DOHH2 (cell line): ENCODE measurements around the gene RNF13.

ENCODE experiments used
- H3F3A ChIP-seq: fragments of 200-600 bp; sonication (generic), shearing (Covaris generic); 2 replicates; pipeline ENCODE4 v1.6.0; 2016; ENCODE audit warnings: antibody characterized with exemption, mild to moderate bottlenecking; ENCODE audit not compliant: control insufficient read depth, insufficient read depth
- H3K27ac ChIP-seq: fragments of 200-600 bp; sonication (generic); 2 replicates; pipeline ENCODE4 v1.5.1; 2014; ENCODE audit warnings: low read depth, mild to moderate bottlenecking, low read length, moderate library complexity
- H3K27me3 ChIP-seq: fragments of 200-600 bp; sonication (generic); 2 replicates; pipeline ENCODE4 v1.6.1; 2014; ENCODE audit warnings: mild to moderate bottlenecking, low read length, mixed read lengths; ENCODE audit not compliant: control insufficient read depth
- H3K36me3 ChIP-seq: fragments of 200-600 bp; sonication (generic); 2 replicates; pipeline ENCODE4 v1.6.1; 2014; ENCODE audit warnings: mild to moderate bottlenecking, low read length, moderate library complexity, mixed read lengths; ENCODE audit not compliant: control insufficient read depth
- H3K4me1 ChIP-seq: fragments of 200-600 bp; sonication (generic); 2 replicates; pipeline ENCODE4 v1.6.1; 2014; ENCODE audit warnings: mild to moderate bottlenecking, low read length, mixed read lengths; ENCODE audit not compliant: control insufficient read depth
- H3K4me2 ChIP-seq: fragments of 200-600 bp; sonication (generic); 2 replicates; pipeline ENCODE4 v1.6.0; 2014; ENCODE audit warnings: mild to moderate bottlenecking, low read length, moderate library complexity
- H3K4me3 ChIP-seq: fragments of 200-600 bp; sonication (generic); 2 replicates; pipeline ENCODE4 v1.5.1; 2014; ENCODE audit warnings: mild to moderate bottlenecking, low read length, mixed read lengths
- H3K79me2 ChIP-seq: fragments of 200-600 bp; sonication (generic); 2 replicates; pipeline ENCODE4 v1.6.1; 2014; ENCODE audit warnings: mild to moderate bottlenecking, low read length, mixed read lengths; ENCODE audit not compliant: control insufficient read depth
- H3K9me2 ChIP-seq: fragments of 200-600 bp; sonication (generic); replicated peaks from 2 replicates; pipeline ENCODE4 v1.6.1; 2014; ENCODE audit warnings: mild to moderate bottlenecking, low read length, mixed read lengths; ENCODE audit not compliant: control insufficient read depth
- H3K9me3 ChIP-seq: fragments of 200-600 bp; sonication (generic); 2 replicates; pipeline ENCODE4 v1.6.1; 2014; ENCODE audit warnings: antibody characterized with exemption, low read length, mixed read lengths; ENCODE audit not compliant: control insufficient read depth, insufficient read depth
- H4K20me1 ChIP-seq: fragments of 200-600 bp; sonication (generic); 2 replicates; pipeline ENCODE4 v1.6.0; 2014; ENCODE audit warnings: low read depth, mild to moderate bottlenecking, antibody characterized with exemption, low read length, moderate library complexity; ENCODE audit not compliant: control insufficient read depth, insufficient read depth
- EZH2phosphoT487 ChIP-seq: fragments of 200-600 bp; sonication (generic); IDR thresholded peaks from 2 replicates; pipeline ENCODE4 v1.6.1; 2017; ENCODE audit warnings: borderline replicate concordance, mild to moderate bottlenecking, antibody characterized with exemption, low read length, moderate library complexity, mixed read lengths
- TF ChIP-seq, protein P1 (sequence below): fragments of 200-600 bp; sonication (generic); IDR thresholded peaks from one replicate; pipeline ENCODE4 v1.5.1; 2014; ENCODE audit warnings: antibody characterized with exemption, mild to moderate bottlenecking, low read depth, low read length; ENCODE audit not compliant: poor library complexity, severe bottlenecking

Gene RNF13

GRCh38 chr3:149872589-149872988, 59.6 kb downstream of the RNF13 start:
- H3K79me2 ChIP-seq: peaks cover 7% of the 10 kb centered on the region
- peaks cover 3% of the 10 kb centered on the region; the same call in 1 of the 2 replicates for H3K36me3 ChIP-seq
- H3K27ac ChIP-seq: no peak overlapping the region
- no peak overlapping the region for H3K4me2 ChIP-seq
- H3K27me3 ChIP-seq: no peaks in the 10 kb centered on the region
- no peaks in the 10 kb centered on the region for H3K9me3 ChIP-seq
- H4K20me1 ChIP-seq: no peaks in the 10 kb centered on the region
- H3K4me3 ChIP-seq: no peak overlapping the region
- no peaks in the 10 kb centered on the region for H3K4me1 ChIP-seq
- H3F3A ChIP-seq: no peaks in the 10 kb centered on the region
- H3K9me2 ChIP-seq: no peaks in the 10 kb centered on the region
- TF ChIP-seq, protein P1, sequence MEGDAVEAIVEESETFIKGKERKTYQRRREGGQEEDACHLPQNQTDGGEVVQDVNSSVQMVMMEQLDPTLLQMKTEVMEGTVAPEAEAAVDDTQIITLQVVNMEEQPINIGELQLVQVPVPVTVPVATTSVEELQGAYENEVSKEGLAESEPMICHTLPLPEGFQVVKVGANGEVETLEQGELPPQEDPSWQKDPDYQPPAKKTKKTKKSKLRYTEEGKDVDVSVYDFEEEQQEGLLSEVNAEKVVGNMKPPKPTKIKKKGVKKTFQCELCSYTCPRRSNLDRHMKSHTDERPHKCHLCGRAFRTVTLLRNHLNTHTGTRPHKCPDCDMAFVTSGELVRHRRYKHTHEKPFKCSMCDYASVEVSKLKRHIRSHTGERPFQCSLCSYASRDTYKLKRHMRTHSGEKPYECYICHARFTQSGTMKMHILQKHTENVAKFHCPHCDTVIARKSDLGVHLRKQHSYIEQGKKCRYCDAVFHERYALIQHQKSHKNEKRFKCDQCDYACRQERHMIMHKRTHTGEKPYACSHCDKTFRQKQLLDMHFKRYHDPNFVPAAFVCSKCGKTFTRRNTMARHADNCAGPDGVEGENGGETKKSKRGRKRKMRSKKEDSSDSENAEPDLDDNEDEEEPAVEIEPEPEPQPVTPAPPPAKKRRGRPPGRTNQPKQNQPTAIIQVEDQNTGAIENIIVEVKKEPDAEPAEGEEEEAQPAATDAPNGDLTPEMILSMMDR: no peak
- no peak for TF ChIP-seq EZH2phosphoT487

- Histone ChIP-seq H3K4me1 (no peaks in the 10 kb centered on the region), H3K4me2 (no peak overlapping the region), H3K36me3 (peaks cover 3% of the 10 kb centered on the region; the same call in 1 of the 2 replicates), H4K20me1 (no peaks in the 10 kb centered on the region), H3K79me2 (no peaks in the 10 kb centered on the region), H3K4me3 (no peak overlapping the region), H3K27ac (no peak overlapping the region), H3K9me2 (no peaks in the 10 kb centered on the region), H3K9me3 (no peaks in the 10 kb centered on the region), H3F3A (no peaks in the 10 kb centered on the region), H3K27me3 (no peaks in the 10 kb centered on the region)
- no peak for TF ChIP-seq EZH2phosphoT487
- TF ChIP-seq, protein P1: no peak
Observed at GRCh38 chr3:149877668-149878067, 64.7 kb downstream of the RNF13 start.

- H3F3A ChIP-seq: no peaks in the 10 kb centered on the region
- no peaks in the 10 kb centered on the region for H3K9me2 ChIP-seq
- no peaks in the 10 kb centered on the region for H4K20me1 ChIP-seq
- H3K4me2 ChIP-seq: no peak overlapping the region
- H3K27ac ChIP-seq: no peak overlapping the region
- H3K27me3 ChIP-seq: no peaks in the 10 kb centered on the region
- no peak for TF ChIP-seq EZH2phosphoT487
- TF ChIP-seq, protein P1: peak; percentile 60
- H3K9me3 ChIP-seq: no peaks in the 10 kb centered on the region
- H3K36me3 ChIP-seq: no peaks in the 10 kb centered on the region
- no peak overlapping the region for H3K4me3 ChIP-seq
- H3K79me2 ChIP-seq: no peaks in the 10 kb centered on the region
- H3K4me1 ChIP-seq: no peaks in the 10 kb centered on the region
Observed at GRCh38 chr3:149879872-149880271, 66.9 kb downstream of the RNF13 start.

- 0 out of 2 replicates have a peak, but pooled peaks cover 1% of the 10 kb centered on the region for H3K36me3 ChIP-seq
- H3K27me3 ChIP-seq: no peaks in the 10 kb centered on the region
- no peaks in the 10 kb centered on the region for H3K4me1 ChIP-seq
- no peak overlapping the region for H3K4me3 ChIP-seq
- no peaks in the 10 kb centered on the region for H4K20me1 ChIP-seq
- no peak overlapping the region for H3K27ac ChIP-seq
- H3K4me2 ChIP-seq: no peak overlapping the region
- H3K9me3 ChIP-seq: no peaks in the 10 kb centered on the region
- no peaks in the 10 kb centered on the region for H3F3A ChIP-seq
- no peaks in the 10 kb centered on the region for H3K9me2 ChIP-seq
- H3K79me2 ChIP-seq: no peaks in the 10 kb centered on the region
- TF ChIP-seq, protein P1: no peak
- no peak for TF ChIP-seq EZH2phosphoT487
Observed at GRCh38 chr3:149881879-149882278, 68.9 kb downstream of the RNF13 start.
